HUDEP-2 (cell line): ENCODE data around the gene RIT2.

Experiments used
- DNase-seq, 76 experiments: peaks; one replicate each; lab custom pipeline; 2025; ENCODE audit not compliant: unreplicated experiment in 76 of 76; lab: John Stamatoyannopoulos, UW

RIT2 gene

DNA sequence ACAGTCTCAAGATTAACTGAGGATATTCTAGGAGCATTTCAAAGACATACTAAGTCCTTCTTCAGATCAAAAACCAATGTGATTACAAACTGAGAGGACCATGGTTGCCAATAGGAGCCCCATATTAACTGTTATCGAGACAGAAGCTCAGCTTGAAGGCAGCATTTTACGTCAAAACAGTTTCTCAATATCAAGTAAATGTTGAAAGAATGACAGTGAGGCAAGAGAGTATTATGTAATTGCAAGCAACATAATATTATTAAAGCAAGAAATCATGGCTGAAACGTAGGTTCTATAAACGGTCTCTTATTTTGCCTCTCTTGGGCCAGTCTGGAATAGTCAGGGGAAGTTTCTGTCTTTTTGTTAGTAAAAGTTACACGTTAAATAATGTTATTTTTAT lies 22.9 kb downstream of the RIT2 start:
- DNase-seq, result no peak

DNA sequence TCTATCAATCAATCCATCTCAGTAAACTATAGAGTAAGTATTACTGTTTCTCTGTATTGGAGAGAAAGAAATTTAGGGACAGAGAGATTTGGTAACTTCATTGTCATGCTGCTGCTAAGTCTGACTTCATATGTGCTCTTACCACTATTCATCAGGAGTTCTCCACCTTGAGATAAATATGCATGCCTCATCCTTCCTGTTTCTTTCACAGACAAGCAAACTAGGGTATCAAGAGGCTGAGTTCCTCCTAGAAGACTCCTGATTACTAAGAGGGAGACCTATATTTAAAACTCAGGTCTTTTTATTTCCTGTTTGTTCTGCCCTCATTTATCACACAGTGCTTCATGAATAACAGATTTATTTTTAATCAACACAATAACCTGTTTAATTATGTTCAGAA lies 34.1 kb downstream of the RIT2 start:
- no peak for DNase-seq

DNA sequence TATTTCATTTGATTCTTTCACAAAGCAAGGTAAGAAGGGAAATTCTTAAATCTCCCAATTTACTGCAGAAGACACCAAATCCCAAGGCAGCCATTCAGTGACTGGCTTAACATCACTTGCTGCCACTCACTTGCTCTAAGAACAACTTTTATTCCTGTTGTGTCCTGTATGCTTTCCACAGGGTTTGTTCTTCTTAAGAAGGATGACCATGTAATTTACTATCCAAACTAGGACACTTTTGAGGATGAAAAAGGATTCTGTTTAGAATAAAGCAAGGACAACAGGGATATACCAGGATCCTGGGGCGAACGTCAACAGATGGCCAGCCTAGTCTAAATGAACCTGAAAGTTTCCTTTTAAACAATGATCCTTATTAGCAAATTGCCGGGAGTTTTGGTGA lies 34.8 kb downstream of the RIT2 start:
- no peak for DNase-seq

GRCh38 chr18:43079422-43079821 lies 36.1 kb downstream of the RIT2 start:
- DNase-seq, result no peak

GRCh38 chr18:43078478-43079092 lies 36.9 kb downstream of the RIT2 start:
- no peak for DNase-seq

- no peak for DNase-seq
Measured at GRCh38 chr18:43077510-43078308, 37.8 kb downstream of the RIT2 start.

DNA sequence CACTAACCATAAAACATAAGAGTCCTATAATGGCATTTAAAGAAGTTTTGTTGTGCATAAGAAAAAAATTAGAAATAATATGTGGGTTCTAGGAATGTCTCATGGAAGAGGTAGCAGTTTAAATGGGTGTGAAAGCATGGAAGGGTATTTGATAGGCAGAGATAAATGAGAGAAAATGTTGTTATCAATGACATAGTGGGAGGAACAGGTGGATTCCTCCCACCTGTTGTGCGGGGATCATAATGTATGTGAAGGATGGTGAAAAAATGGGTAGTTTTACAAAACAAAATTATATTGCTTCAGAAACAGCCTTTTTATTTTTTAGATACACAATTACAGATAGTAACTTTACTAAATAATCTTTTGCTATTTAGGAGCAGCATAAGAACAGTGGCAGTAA lies 41.7 kb downstream of the RIT2 start:
- no peak for DNase-seq

GRCh38 chr18:43068781-43069180 lies 46.7 kb downstream of the RIT2 start:
- DNase-seq, result no peak

DNA sequence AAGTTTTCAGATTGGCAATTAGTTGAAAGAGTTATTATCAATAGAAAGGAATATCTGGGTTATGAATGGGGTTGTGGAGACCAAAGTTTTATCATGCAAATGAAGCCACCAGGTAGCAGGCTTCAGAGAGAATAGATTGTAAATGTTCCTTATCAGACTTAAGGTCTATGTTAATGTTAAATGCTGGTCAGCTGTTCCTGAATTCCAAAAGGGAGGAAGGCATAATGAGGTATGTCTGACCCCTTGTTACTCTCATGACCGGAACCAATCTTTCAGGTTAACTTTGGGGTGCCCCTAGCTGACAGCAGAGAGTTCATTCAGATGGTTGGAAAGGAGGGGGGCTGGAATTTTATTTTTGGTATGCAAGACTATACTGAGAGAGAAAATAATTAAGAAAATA lies 47.9 kb downstream of the RIT2 start:
- DNase-seq, result no peak

DNA sequence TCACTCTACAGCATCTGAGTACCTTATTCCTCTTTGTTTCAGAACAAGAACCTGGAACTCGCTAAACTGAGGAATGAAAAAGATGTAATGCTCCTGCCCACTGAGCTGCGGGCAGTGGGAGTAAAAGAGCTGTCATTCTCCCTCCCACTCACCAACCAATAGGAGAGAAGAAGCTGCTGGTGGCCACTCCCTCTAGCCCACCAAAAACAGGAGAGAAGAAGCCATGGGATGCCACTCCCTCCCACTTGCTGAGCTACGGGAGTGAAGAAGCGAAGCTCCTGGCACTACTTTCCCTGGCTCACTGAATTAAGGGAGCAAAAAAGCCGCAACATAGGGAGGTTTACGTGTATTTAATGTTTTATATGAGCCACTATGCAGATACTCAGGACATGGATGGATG lies 53.7 kb downstream of the RIT2 start:
- DNase-seq, result no peak

DNA sequence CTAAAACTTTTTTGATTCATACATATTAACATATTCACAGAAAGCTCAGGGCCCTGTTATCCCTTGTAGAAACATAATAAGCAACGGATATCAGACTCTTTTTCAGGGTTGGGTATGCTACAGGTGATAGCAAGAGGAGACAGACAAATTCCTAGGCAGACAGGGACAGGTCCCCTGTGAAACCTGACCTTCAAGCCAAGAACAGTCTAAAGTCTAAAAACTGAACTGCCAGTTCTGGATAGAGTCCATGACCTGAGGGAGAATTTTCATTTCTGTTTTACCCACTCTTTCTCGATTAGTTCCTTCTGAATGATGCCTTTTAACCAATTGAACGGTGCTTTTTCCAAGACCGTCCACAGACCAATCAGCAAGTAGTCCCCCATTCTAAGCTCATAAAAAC lies 54.2 kb downstream of the RIT2 start:
- DNase-seq, result no peak

DNA sequence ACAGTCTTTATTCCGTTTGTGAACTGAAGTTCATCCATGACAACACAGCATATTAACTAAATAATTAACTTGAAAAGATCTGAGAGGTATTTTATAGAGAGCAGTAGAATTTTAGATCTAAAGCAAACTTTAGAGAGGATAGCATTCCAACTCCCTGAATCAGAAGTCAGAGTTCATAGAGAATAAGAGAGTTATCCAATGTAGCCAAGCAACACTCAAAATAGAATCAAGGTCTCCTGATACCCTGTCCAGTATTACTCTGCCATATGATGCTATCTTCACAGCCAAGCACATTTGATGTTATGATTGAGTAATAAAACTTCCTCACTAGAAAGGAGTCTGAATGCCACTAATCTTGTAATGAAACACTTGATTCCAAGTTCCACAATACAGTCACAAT lies 55.5 kb downstream of the RIT2 start:
- no peak for DNase-seq

DNA sequence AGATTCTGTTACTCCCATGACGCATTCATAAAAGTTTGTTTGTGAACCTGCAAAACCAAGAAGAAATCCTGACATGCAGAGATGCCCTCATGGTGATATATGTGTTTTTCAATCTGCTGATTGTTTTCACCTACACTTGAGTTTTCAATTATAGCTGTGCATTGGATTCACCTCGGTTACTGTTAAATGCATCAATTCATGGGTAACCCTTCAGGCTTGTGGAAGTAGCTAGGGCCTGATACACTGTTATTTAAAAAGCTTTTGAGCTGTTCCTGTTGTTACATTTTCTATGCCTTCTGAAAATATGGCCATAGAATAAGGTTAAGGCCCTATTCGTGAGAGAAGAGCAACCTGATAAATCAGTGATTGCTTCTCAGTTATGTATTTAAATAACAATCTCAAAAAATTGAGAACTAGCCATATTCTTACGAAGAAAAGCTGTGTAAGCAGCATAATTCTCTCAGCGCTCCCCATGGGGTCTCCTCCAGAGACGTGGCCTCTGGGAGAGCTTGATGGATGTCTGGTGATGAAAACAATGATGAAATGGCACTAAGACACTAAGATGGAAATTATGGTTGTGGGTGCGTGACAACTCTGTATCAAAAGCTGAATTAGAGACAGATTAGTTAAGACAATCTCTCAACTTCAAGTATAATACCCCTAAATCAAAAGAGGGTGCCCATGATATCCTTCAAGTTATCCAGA lies 60.5 kb downstream of the RIT2 start:
- no peak for DNase-seq

DNA sequence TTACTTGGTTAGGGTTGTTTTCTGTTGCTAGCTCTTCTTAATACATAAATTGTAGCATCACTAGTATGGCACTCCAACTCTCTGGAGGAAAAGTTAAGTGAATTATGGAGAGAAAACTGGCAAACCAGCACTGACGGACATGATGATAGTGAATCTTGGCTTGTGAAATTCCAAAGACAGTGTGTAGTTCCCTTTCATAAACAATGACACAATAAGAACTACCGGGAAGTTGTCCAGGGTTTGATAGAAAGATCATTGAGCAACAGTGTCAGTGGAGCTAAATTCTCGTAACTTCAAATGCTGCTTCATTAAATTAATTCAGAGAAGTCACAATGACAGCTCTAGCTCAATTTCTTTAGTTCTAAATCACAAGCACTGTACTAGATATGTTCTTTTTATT lies 66.5 kb downstream of the RIT2 start:
- no peak for DNase-seq

DNA sequence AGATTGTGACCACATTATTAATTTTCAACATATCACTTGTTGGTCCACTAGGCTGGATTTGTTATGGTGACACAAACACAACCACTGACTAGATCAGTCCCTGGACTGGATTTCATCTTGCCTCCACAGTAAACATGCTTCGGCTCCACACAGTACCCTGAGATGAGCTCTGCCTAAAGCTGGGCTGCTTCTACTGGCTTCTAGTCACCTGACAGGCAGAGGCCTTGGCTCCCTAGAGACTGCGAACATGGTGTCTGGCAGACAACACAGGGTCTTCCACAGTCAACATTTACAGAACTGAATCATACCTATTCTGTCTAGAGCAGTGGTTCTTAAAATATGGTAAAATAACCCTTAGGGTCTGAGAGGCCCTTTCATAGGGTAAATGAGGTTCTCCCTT lies 69.2 kb downstream of the RIT2 start:
- DNase-seq, result no peak

GRCh38 chr18:43043626-43044025 lies 71.9 kb downstream of the RIT2 start:
- no peak for DNase-seq

- DNase-seq, result no peak
Measured at GRCh38 chr18:43040281-43040680, 75.2 kb downstream of the RIT2 start.

DNA sequence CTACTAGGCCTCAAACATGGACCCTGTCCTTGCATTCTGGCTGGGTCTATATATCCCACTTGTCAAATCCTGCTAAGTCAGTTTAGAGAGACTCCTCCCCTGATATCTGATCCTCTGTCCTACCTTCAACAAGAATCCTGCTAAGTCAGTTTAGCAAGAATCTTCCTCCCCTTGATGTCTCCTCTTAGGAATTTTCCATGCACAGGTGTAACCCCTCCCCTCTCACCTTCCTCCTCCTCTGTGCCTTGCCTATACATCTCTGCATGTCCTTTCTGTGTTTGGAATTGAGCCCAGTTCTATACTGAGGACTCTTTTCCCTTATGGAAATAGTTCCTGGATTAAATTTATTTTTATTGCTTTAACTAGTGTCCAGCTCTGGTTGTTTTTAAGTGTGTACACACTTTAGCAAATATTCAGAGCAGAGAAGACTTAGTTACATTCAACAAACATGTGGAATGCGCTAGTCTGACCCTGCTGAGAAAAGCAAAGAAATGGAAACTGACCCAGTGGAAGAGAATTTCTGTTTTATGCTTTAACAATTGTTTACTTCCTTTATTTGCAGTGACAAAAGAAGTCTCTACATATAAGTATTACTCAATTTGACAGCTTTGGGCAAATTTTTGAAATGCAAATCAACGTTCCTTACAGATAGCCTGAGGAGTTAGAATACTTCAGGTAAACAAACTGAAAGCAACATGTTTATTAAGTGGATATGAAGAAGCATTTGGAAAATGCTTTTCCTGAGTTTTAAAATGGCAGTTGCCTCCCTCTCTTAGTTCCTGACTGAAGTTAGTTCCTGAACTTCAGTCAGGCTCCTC lies 80.6 kb downstream of the RIT2 start:
- no peak for DNase-seq

DNA sequence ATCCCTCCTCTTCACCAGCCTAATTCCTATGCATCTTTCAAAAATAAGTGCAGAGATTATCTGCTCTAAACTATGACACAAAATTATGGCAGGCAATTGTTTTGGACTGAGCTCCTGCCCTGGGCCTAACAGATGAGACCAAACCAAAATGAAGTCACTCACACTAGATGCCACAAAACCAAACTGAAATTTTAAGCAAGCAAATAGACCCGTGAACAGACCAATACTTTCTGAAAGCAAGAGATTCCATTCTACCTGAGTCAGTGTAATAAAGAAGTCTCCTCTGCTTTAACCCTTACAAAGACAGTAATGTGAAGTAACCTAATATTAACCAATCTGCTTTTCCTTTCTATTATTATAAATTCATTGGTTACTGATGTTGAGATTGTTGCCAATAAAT lies 84.3 kb downstream of the RIT2 start:
- DNase-seq, result no peak

- DNase-seq, result no peak
Measured at GRCh38 chr18:43029414-43029813, 86.1 kb downstream of the RIT2 start.

- DNase-seq, result no peak
Measured at GRCh38 chr18:43022874-43023273, 92.6 kb downstream of the RIT2 start.
